ENCODE results near the gene BAZ2B.

- TF ChIP-seq EZH2 (IDR thresholded peaks at IDR 0.05) = no peak
- no peak for TF ChIP-seq EZH2phosphoT487 (IDR thresholded peaks at IDR 0.05)
- TF ChIP-seq CTCF (IDR thresholded peaks at IDR 0.05) = no peak
Observed at GRCh38 chr2:159462961-159463360, 153.4 kb downstream of the BAZ2B start.
